Caco-2 (cell line): ENCODE results near the gene PTH1R. TPM values are rescaled to one million over a fixed set of nuclear protein-coding genes. Genes with fewer than 3 reads are reported as not detected.

Source experiments
- BruUV-seq: library from RNA; stranded (reverse); fragments of 400-500 nt; replicated peaks from 2 replicates; lab custom pipeline; 2021; lab: Mats Ljungman, UMichigan
- CTCF ChIA-PET: fragments of 300-600 bp; sonication (Branson Sonifier 250); formaldehyde crosslinking; loops from one replicate; lab custom pipeline; 2022; ENCODE audit warnings: antibody characterized with exemption; lab: Charles Lee
- POLR2A ChIA-PET: fragments of 300-600 bp; sonication (Branson Sonifier 250); formaldehyde crosslinking; loops from one replicate; lab custom pipeline; 2022; ENCODE audit warnings: antibody characterized with exemption; lab: Charles Lee
- DNase-seq, 2 experiments: peaks; one replicate each; pipeline versions ENCODE4 v3.0.0 to v3.0.0-alpha.2; 2020 to 2022
- H3K27me3 ChIP-seq: replicated peaks from 2 replicates; pipeline ENCODE4 v1.6.0; 2011; ENCODE audit warnings: low read length; ENCODE audit not compliant: control insufficient read depth, insufficient read depth
- H3K36me3 ChIP-seq: 2 replicates; pipeline ENCODE4 v1.5.1; 2011; ENCODE audit warnings: low read length; ENCODE audit not compliant: control insufficient read depth, insufficient read depth
- H3K4me1 ChIP-seq: fragments of 250-450 bp; sonication (Bioruptor Pico); 2 replicates; pipeline ENCODE4 v1.5.1; 2020; ENCODE audit warnings: mild to moderate bottlenecking
- H3K4me3 ChIP-seq: 2 replicates; pipeline ENCODE4 v1.5.1; 2011; ENCODE audit warnings: low read depth, mild to moderate bottlenecking, control low read depth, low read length
- H3K9me3 ChIP-seq: fragments of 250-450 bp; sonication (Bioruptor Pico); 2 replicates; pipeline ENCODE4 v1.5.1; 2020; ENCODE audit warnings: mild to moderate bottlenecking, moderate library complexity
- H3K27ac Mint-ChIP-seq: one replicate; pipeline ENCODE4 v1.8.0; 2022; ENCODE audit warnings: mixed read lengths; ENCODE audit not compliant: unreplicated experiment
- H3K27me3 Mint-ChIP-seq: one replicate; pipeline ENCODE4 v1.8.0; 2022; ENCODE audit warnings: mixed read lengths; ENCODE audit not compliant: insufficient read depth, unreplicated experiment
- H3K36me3 Mint-ChIP-seq: one replicate; pipeline ENCODE4 v1.8.0; 2022; ENCODE audit warnings: mild to moderate bottlenecking, mixed read lengths; ENCODE audit not compliant: insufficient read depth, unreplicated experiment
- H3K4me1 Mint-ChIP-seq: one replicate; pipeline ENCODE4 v1.8.0; 2022; ENCODE audit warnings: low read depth, mixed read lengths; ENCODE audit not compliant: unreplicated experiment
- H3K4me3 Mint-ChIP-seq: one replicate; pipeline ENCODE4 v1.8.0; 2022; ENCODE audit warnings: mild to moderate bottlenecking, moderate library complexity, mixed read lengths; ENCODE audit not compliant: unreplicated experiment
- H3K9me3 Mint-ChIP-seq: one replicate; pipeline ENCODE4 v1.8.0; 2022; ENCODE audit warnings: mixed read lengths; ENCODE audit not compliant: unreplicated experiment
- intact Hi-C: fragments of 100-400 bp; cut with micrococcal nuclease; formaldehyde crosslinking; loops from one replicate; pipeline ENCODE4 v1.10.0; 2022; ENCODE audit not compliant: unreplicated experiment
- total RNA-seq: library from RNA; stranded (reverse); gene quantifications from 2 replicates; pipeline ENCODE4 v1.2.3, GENCODE V29; 2022
- TF ChIP-seq, protein P1 (sequence below), 2 experiments: fragments of 200-600 bp in 1 of 2; IDR thresholded peaks; 1 replicate in 1 of 2; 2 replicates in 1 of 2; pipeline versions ENCODE4 v1.5.1 to v1.8.0; 2011 to 2022; ENCODE audit warnings: antibody characterized with exemption in 1 of 2, control low read depth in 1 of 2, inconsistent platforms in 1 of 2, low read depth in 1 of 2, low read length in 1 of 2, mild to moderate bottlenecking in 1 of 2, moderate library complexity in 1 of 2; ENCODE audit not compliant: insufficient read depth in 1 of 2, severe bottlenecking in 1 of 2, unreplicated experiment in 1 of 2

Gene PTH1R
- total RNA-seq, 1 experiment from 2014 or later: 5.1 TPM

- Histone ChIP-seq H3K36me3 (no peaks in the 10 kb centered on the region), H3K4me1 (no peaks in the 10 kb centered on the region), H3K9me3 (no peaks in the 10 kb centered on the region), H3K4me3 (no peak overlapping the region), H3K27me3 (no peaks in the 10 kb centered on the region)
- no peaks in the 10 kb centered on the region for H3K4me1 Mint-ChIP-seq
- CTCF ChIA-PET: interaction anchor here (0.8 to 2.9 kb wide), 2 partner anchors 8 to 208 kb away, joined by 4 to 7 read pairs; partner anchors contain the start of gene ALS2CL
- no peaks in the 10 kb centered on the region for H3K9me3 Mint-ChIP-seq
- no peak for DNase-seq
- no peak overlapping the region for H3K4me3 Mint-ChIP-seq
- no peaks in the 10 kb centered on the region for H3K27me3 Mint-ChIP-seq
- TF ChIP-seq, protein P1, sequence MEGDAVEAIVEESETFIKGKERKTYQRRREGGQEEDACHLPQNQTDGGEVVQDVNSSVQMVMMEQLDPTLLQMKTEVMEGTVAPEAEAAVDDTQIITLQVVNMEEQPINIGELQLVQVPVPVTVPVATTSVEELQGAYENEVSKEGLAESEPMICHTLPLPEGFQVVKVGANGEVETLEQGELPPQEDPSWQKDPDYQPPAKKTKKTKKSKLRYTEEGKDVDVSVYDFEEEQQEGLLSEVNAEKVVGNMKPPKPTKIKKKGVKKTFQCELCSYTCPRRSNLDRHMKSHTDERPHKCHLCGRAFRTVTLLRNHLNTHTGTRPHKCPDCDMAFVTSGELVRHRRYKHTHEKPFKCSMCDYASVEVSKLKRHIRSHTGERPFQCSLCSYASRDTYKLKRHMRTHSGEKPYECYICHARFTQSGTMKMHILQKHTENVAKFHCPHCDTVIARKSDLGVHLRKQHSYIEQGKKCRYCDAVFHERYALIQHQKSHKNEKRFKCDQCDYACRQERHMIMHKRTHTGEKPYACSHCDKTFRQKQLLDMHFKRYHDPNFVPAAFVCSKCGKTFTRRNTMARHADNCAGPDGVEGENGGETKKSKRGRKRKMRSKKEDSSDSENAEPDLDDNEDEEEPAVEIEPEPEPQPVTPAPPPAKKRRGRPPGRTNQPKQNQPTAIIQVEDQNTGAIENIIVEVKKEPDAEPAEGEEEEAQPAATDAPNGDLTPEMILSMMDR (IDR thresholded peaks at IDR 0.05; ENCODE audit: insufficient read depth in 1 of 2, low read depth in 1 of 2, low read length in 1 of 2, severe bottlenecking in 1 of 2, unreplicated experiment in 1 of 2): no peak
- intact Hi-C loops: no loop called here
- no peaks in the 10 kb centered on the region for H3K36me3 Mint-ChIP-seq
- no peak overlapping the region for H3K27ac Mint-ChIP-seq
- no TSS peak for BruUV-seq
- POLR2A ChIA-PET: no interaction called here
Observed at GRCh38 chr3:46901061-46901460, 23.5 kb downstream of the PTH1R start.

GRCh38 chr3:46901591-46902187 lies 24.2 kb downstream of the PTH1R start:
- DNase-seq: no peak

DNA sequence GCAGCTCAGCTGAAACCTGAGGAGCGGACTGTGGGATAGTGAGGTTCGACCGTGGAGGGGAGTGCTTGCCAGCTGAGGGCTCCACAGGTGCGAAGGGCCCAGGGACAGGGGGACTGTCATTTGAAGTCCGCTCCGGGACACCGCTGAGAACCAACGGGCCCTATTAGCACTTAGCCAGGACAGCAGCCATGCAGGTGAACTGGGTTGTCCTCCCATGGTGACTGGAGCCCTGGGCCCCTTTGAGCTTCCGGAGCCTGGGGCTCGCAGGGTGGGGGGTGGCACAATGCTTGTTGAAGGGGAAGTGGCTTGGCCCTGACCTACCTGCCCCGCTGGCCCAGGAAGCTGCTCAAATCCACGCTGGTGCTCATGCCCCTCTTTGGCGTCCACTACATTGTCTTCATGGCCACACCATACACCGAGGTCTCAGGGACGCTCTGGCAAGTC lies 24.7 kb downstream of the PTH1R start:
- intact Hi-C loops: no loop called here
- BruUV-seq: no TSS peak
- ChIA-PET CTCF (interaction anchor here (0.5 to 0.7 kb wide), 2 partner anchors 173 to 1171 kb away, joined by 3 read pairs; no protein-coding TSS in a partner anchor), POLR2A (no interaction called here)
- no peak overlapping the region for H3K4me3 ChIP-seq
- H3K27me3 Mint-ChIP-seq: no peaks in the 10 kb centered on the region
- no peaks in the 10 kb centered on the region for H3K27me3 ChIP-seq
- H3K36me3 ChIP-seq: no peaks in the 10 kb centered on the region
- DNase-seq: no peak
- H3K9me3 Mint-ChIP-seq: no peaks in the 10 kb centered on the region
- H3K36me3 Mint-ChIP-seq: no peaks in the 10 kb centered on the region
- H3K9me3 ChIP-seq: no peaks in the 10 kb centered on the region
- no peak overlapping the region for H3K4me3 Mint-ChIP-seq
- H3K4me1 ChIP-seq: no peaks in the 10 kb centered on the region
- no peaks in the 10 kb centered on the region for H3K4me1 Mint-ChIP-seq
- TF ChIP-seq, protein P1 (IDR thresholded peaks at IDR 0.05; ENCODE audit: insufficient read depth in 1 of 2, low read depth in 1 of 2, low read length in 1 of 2, severe bottlenecking in 1 of 2, unreplicated experiment in 1 of 2): no peak
- no peak overlapping the region for H3K27ac Mint-ChIP-seq

More at GRCh38 chr3:46901591-46902187, 24.2 kb downstream of the PTH1R start:
- Histone ChIP-seq H3K4me1 (no peaks in the 10 kb centered on the region), H3K27me3 (no peaks in the 10 kb centered on the region), H3K9me3 (no peaks in the 10 kb centered on the region), H3K36me3 (no peaks in the 10 kb centered on the region), H3K4me3 (no peak overlapping the region)
- Mint-ChIP-seq H3K27me3 (no peaks in the 10 kb centered on the region), H3K4me3 (no peak overlapping the region), H3K36me3 (no peaks in the 10 kb centered on the region), H3K4me1 (no peaks in the 10 kb centered on the region), H3K27ac (no peak overlapping the region), H3K9me3 (no peaks in the 10 kb centered on the region)
- CTCF ChIA-PET: interaction anchor here (0.5 to 2.9 kb wide), 4 partner anchors 8 to 1172 kb away, joined by 3 to 7 read pairs (median 4); partner anchors contain the start of gene ALS2CL
- intact Hi-C loops: no loop called here
- BruUV-seq: no TSS peak
- TF ChIP-seq, protein P1 (IDR thresholded peaks at IDR 0.05; ENCODE audit: insufficient read depth in 1 of 2, low read depth in 1 of 2, low read length in 1 of 2, severe bottlenecking in 1 of 2, unreplicated experiment in 1 of 2): no peak
- POLR2A ChIA-PET: no interaction called here
